Activated B cell treated with CpG ODN at 0.5 μM for 24 hours (primary cell): ENCODE measurements around the gene TMEM80. TPM values are rescaled to one million over a fixed set of nuclear protein-coding genes. Genes with fewer than 3 reads are reported as not detected.
A peak's percentile ranks its signal among the peaks of the same experiment; 100 is the strongest.

ENCODE experiments used
- ATAC-seq: fragments of 200-7000 bp; cut with Tn5 transposase; one replicate; pipeline ENCODE4 v1.10.0; 2021; ENCODE audit warnings: low read depth, mild to moderate bottlenecking, moderate library complexity
- CTCF ChIA-PET: fragments of 350-600 bp; sonication (Branson Sonifier 250); formaldehyde crosslinking; loops from one replicate; lab custom pipeline; 2021; ENCODE audit warnings: antibody characterized with exemption; lab: Charles Lee
- POLR2A ChIA-PET: fragments of 350-600 bp; sonication (Branson Sonifier 250); formaldehyde crosslinking; loops from one replicate; lab custom pipeline; 2021; ENCODE audit warnings: antibody characterized with exemption; lab: Charles Lee
- DNase-seq: peaks from one replicate; pipeline ENCODE4 v3.0.0; 2022
- H3K27ac Mint-ChIP-seq: one replicate; pipeline ENCODE4 v1.8.0; 2020; ENCODE audit warnings: mixed read lengths
- H3K27me3 Mint-ChIP-seq: one replicate; pipeline ENCODE4 v1.8.0; 2021; ENCODE audit warnings: mixed read lengths
- H3K36me3 Mint-ChIP-seq: one replicate; pipeline ENCODE4 v1.8.0; 2021; ENCODE audit warnings: low read depth, mixed read lengths
- H3K4me1 Mint-ChIP-seq: one replicate; pipeline ENCODE4 v1.8.0; 2021; ENCODE audit warnings: mixed read lengths
- H3K4me3 Mint-ChIP-seq: one replicate; pipeline ENCODE4 v1.8.0; 2020; ENCODE audit warnings: mild to moderate bottlenecking, mixed read lengths
- H3K9me3 Mint-ChIP-seq: one replicate; pipeline ENCODE4 v1.8.0; 2020; ENCODE audit warnings: mixed read lengths
- intact Hi-C: fragments of 100-400 bp; cut with micrococcal nuclease; formaldehyde crosslinking; loops from one replicate; pipeline ENCODE4 v1.15.1; 2024
- total RNA-seq: library from RNA; stranded (reverse); gene quantifications from 2 replicates; pipeline ENCODE4 v1.2.3, GENCODE V29; 2022
- TF ChIP-seq, protein P1 (sequence below): fragments of 200-600 bp; IDR thresholded peaks from one replicate; pipeline ENCODE4 v1.8.0; 2022; ENCODE audit warnings: antibody characterized with exemption, mild to moderate bottlenecking

TMEM80 gene
- total RNA-seq, 1 donor from 2014 or later = 44.4 TPM

DNA sequence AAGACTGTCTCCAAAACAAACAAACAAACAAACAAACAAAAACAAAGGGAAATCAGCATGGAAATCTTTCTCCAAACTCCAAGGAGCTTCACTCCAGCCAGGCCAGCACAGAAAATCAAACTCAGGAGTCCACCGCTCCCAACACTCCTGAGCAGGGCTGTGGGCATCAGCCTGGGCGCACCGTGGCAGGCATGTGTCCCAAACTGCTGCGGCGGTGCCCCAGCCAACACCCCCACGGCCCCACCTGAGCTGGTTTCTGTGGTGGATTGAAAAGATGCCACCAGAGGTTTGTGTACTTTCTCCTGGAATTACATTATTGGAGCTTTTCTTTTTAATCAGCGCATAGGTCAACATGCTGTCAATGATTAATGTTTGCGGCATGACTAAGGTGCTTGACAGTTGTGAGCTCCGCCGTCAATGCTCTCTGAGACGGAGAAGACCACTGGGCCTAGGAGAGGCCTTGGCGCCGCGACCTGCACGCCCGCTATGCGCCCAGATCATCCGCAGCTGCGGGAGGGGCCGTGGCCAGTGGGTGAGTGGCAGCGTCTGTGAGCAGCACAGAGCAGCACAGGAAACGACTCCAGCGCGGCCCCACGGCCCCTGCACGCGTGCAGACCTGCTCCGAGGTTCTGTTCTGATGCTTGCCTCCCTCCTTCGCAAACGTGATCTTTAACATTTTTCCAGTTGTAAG, 40.4 kb upstream of the TMEM80 start:
- Mint-ChIP-seq H3K4me1 (peaks cover 4% of the 10 kb centered on the region), H3K4me3 (no peak overlapping the region), H3K27ac (no peak overlapping the region), H3K27me3 (no peaks in the 10 kb centered on the region), H3K9me3 (no peaks in the 10 kb centered on the region), H3K36me3 (peaks cover 40% of the 10 kb centered on the region)
- DNase-seq = no peak
- intact Hi-C loops = no loop called here
- POLR2A ChIA-PET = no interaction called here
- TF ChIP-seq, protein P1, sequence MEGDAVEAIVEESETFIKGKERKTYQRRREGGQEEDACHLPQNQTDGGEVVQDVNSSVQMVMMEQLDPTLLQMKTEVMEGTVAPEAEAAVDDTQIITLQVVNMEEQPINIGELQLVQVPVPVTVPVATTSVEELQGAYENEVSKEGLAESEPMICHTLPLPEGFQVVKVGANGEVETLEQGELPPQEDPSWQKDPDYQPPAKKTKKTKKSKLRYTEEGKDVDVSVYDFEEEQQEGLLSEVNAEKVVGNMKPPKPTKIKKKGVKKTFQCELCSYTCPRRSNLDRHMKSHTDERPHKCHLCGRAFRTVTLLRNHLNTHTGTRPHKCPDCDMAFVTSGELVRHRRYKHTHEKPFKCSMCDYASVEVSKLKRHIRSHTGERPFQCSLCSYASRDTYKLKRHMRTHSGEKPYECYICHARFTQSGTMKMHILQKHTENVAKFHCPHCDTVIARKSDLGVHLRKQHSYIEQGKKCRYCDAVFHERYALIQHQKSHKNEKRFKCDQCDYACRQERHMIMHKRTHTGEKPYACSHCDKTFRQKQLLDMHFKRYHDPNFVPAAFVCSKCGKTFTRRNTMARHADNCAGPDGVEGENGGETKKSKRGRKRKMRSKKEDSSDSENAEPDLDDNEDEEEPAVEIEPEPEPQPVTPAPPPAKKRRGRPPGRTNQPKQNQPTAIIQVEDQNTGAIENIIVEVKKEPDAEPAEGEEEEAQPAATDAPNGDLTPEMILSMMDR = no peak
- CTCF ChIA-PET = interaction anchor here (0.9 kb wide), 1 partner anchor 73 kb away, joined by 3 read pairs; no protein-coding TSS in a partner anchor
- no peak for ATAC-seq

DNA sequence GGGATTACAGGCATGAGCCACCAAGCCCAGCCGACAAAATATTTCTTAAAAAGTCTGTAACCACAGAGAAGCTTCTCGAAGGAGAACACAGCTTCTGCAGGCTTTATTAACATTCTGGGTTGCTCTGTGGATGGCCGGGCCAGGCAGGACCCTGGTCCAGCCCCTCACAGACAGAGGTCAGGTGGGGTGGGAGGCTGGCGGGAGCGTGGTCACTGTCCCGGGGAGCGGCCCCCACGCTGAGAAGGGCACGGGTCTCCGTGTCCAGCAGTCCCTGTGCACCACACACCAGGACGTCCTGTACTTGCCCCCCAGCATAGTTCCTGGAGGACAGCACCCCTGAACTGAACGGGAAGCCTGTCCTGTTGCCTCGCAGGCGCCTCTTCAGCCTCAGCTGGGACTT, 39.2 kb upstream of the TMEM80 start:
- TF ChIP-seq, protein P1 = no peak
- H3K4me1 Mint-ChIP-seq = peaks cover 4% of the 10 kb centered on the region
- intact Hi-C loops = no loop called here
- H3K36me3 Mint-ChIP-seq = peaks cover 36% of the 10 kb centered on the region
- H3K27me3 Mint-ChIP-seq = no peaks in the 10 kb centered on the region
- no peak overlapping the region for H3K27ac Mint-ChIP-seq
- ChIA-PET CTCF (no interaction called here), POLR2A (no interaction called here)
- no peaks in the 10 kb centered on the region for H3K9me3 Mint-ChIP-seq
- ATAC-seq = no peak
- H3K4me3 Mint-ChIP-seq = no peak overlapping the region
- DNase-seq = no peak

DNA sequence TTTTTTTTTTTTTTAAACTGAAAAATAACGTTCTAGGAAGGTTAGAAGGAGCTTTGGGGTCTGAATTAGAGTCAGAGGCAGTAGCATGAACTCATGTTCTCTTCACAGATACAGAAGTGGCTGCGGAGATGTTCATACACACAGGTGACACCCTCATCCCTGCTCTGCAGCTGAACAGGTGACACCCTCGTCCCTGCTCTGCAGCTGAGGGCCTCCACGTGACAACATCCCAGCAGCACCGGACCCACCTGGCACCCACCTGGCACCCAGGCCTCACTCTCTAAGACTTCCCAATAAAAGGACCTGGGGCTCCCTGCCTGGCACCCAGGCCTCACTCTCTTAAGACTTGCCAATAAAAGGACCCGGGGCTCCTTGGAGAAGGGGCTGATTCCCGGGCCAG, 38.8 kb upstream of the TMEM80 start:
- DNase-seq = no peak
- Mint-ChIP-seq H3K27ac (no peak overlapping the region), H3K4me3 (no peak overlapping the region), H3K27me3 (no peaks in the 10 kb centered on the region), H3K4me1 (peaks cover 4% of the 10 kb centered on the region), H3K36me3 (peaks cover 37% of the 10 kb centered on the region), H3K9me3 (no peaks in the 10 kb centered on the region)
- TF ChIP-seq, protein P1 = no peak
- ChIA-PET POLR2A (interaction anchor here (1.0 kb wide), 1 partner anchor 62 kb away, joined by 3 read pairs; no protein-coding TSS in a partner anchor), CTCF (no interaction called here)
- intact Hi-C loops = no loop called here
- ATAC-seq = no peak

DNA sequence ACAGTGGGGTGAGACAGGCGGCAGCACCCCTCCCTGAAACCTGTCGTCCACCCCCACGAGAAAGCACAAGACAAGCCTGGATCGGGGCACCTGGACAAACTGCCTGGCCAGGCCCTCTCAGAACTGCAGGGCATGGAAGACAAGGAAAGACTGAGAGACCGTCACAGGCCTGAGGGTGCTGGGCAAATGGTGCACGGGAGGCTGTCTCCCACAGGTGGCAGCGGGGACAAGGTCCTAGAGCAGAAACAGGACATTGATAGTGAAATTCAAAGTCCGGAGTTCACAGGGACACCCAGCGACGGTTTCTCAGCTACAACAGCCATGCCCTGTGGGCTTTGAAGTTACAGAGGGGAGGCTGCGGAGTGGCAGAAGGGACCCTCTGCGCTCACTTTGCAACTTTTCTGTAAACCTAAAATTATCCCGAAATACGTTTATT, 37.9 kb upstream of the TMEM80 start:
- Mint-ChIP-seq H3K4me1 (peaks cover 4% of the 10 kb centered on the region), H3K36me3 (peaks cover 36% of the 10 kb centered on the region), H3K27me3 (no peaks in the 10 kb centered on the region), H3K9me3 (no peaks in the 10 kb centered on the region), H3K4me3 (no peak overlapping the region), H3K27ac (no peak overlapping the region)
- ChIA-PET POLR2A (interaction anchor here (0.6 to 1.0 kb wide), 2 partner anchors 61 to 148 kb away, joined by 3 to 7 read pairs; no protein-coding TSS in a partner anchor), CTCF (no interaction called here)
- no peak for DNase-seq
- TF ChIP-seq, protein P1 = no peak
- ATAC-seq = no peak
- intact Hi-C loops = no loop called here

DNA sequence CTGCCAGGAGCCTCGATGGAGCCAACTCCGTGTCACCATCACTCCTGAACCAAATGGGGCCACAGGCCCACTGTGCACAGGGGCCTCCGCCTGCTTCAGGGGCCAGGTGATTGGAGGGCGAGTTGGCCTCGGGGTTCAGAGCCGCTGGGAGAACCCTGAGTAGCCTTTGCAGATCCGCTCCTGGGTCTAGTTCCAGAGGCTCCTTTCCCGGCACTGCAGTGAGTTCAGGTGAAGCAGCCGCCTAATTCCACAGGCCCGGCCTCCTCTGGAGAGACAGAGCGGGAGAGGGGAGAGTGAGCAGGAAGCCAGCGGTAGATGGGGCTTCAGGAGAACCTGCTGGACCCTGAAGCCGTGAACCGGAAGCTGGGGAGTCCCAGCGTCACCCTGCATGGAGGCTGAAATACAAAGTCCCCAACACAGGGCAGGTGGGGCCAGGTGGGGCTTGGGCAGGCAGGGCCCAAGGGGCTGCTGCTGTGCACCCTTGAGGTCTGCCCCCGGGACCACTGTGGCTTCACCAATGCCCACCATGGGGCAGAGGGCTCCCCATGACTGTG, 36.0 kb upstream of the TMEM80 start:
- ChIA-PET POLR2A (no interaction called here), CTCF (no interaction called here)
- Mint-ChIP-seq H3K4me1 (peaks cover 4% of the 10 kb centered on the region), H3K4me3 (no peak overlapping the region), H3K27ac (no peak overlapping the region), H3K9me3 (no peaks in the 10 kb centered on the region), H3K36me3 (peaks cover 39% of the 10 kb centered on the region), H3K27me3 (no peaks in the 10 kb centered on the region)
- ATAC-seq (peak; percentile 37), DNase-seq (no peak)
- TF ChIP-seq, protein P1 = no peak
- intact Hi-C loops = no loop called here
